Sigmoid colon (tissue), 7 donors: ENCODE measurements around the gene CCDC59. TPM values are rescaled to one million over a fixed set of nuclear protein-coding genes. Genes with fewer than 3 reads are reported as not detected.

ENCODE experiments used
- DNase-seq: peaks from one replicate; pipeline ENCODE4 v3.0.0-alpha.2; 2019
- H3K27ac ChIP-seq, 4 donors: fragments of 200-600 bp; sonication (generic); one replicate each; pipeline ENCODE4 v1.5.1; 2016 to 2019; ENCODE audit warnings: mild to moderate bottlenecking in 1 of 4
- H3K27me3 ChIP-seq, 3 donors: fragments of 200-600 bp; sonication (generic); one replicate each; pipeline ENCODE4 v1.5.1; 2019; ENCODE audit warnings: mild to moderate bottlenecking in 1 of 3
- H3K36me3 ChIP-seq, 4 donors: fragments of 200-600 bp; sonication (generic); one replicate each; pipeline ENCODE4 v1.5.1; 2016 to 2019
- H3K4me1 ChIP-seq, 4 donors: fragments of 200-600 bp; sonication (generic); one replicate each; pipeline ENCODE4 v1.5.1; 2017 to 2019
- H3K4me3 ChIP-seq, 4 donors: fragments of 200-600 bp; sonication (generic); one replicate each; pipeline ENCODE4 v1.5.1; 2017 to 2019; ENCODE audit warnings: mild to moderate bottlenecking in 2 of 4, moderate library complexity in 1 of 4
- H3K9me3 ChIP-seq, 4 donors: fragments of 200-600 bp in 3 of 4; sonication (generic) in 3 of 4; one replicate each; pipeline versions ENCODE4 v1.5.1 to v1.6.1; 2013 to 2019
- CTCF ChIP-seq, 4 experiments: fragments of 450-650 bp in 3 of 4; fragments of 200-600 bp in 1 of 4; IDR thresholded peaks; one replicate each; pipeline ENCODE4 v1.5.1; 2016 to 2019; ENCODE audit warnings: antibody characterized with exemption in 4 of 4, mild to moderate bottlenecking in 3 of 4, moderate library complexity in 2 of 4
- EP300 ChIP-seq, 4 donors: sonication (generic); formaldehyde crosslinking; IDR thresholded peaks; one replicate each; pipeline ENCODE4 v1.6.1; 2017; ENCODE audit warnings: antibody characterized with exemption in 4 of 4
- POLR2A ChIP-seq, 2 donors: fragments of 450-650 bp; IDR thresholded peaks; one replicate each; pipeline ENCODE4 v1.6.1; 2016; ENCODE audit warnings: antibody characterized with exemption in 2 of 2, mild to moderate bottlenecking in 2 of 2, moderate library complexity in 2 of 2
- POLR2AphosphoS5 ChIP-seq, 4 donors: sonication (generic); formaldehyde crosslinking; IDR thresholded peaks; one replicate each; pipeline ENCODE4 v1.6.1; 2017; ENCODE audit warnings: antibody characterized with exemption in 4 of 4
- WGBS, 2 donors: extraction: QIAGEN DNeasy Blood & Tissue Kit; methylation state at CpG; one replicate each; pipeline ENCODE4 v1.1.7; 2013; 5-methylcytosine and 5-hydroxymethylcytosine counted together
- intact Hi-C: fragments of 100-400 bp; cut with DNase I; formaldehyde crosslinking; loops from one replicate; pipeline ENCODE4 v1.15.1; 2023
- polyA plus RNA-seq, 3 donors: library from polyadenylated mRNA; stranded (reverse); fragments of 200-250 nt; gene quantifications; one replicate each; pipeline ENCODE4 v1.2.3, GENCODE V29; 2013
- total RNA-seq, 4 donors: library from RNA; depleted of rRNA; stranded (reverse); fragments of >200 nt; gene quantifications; one replicate each; pipeline ENCODE4 v1.1.0, GENCODE V29; 2016
- donor health status: healthy with polysubstance abuse.
- donor health status: Bipolar disorder and iron deficiency.
- donor health status: healthy.

The CCDC59 gene
- total and polyA plus RNA-seq, 7 donors = 40.2 to 91.8 (median 60.4) TPM

GRCh38 chr12:82398879-82399278 is 40.7 kb upstream of the CCDC59 start:
- no peak overlapping the region for H3K27ac ChIP-seq
- H3K36me3 ChIP-seq = peaks cover 0 to 20% (median 3%) of the 10 kb centered on the region in 4 donors
- intact Hi-C loops = no loop called here
- no peak overlapping the region for H3K4me3 ChIP-seq
- no peaks in the 10 kb centered on the region for H3K4me1 ChIP-seq
- no peaks in the 10 kb centered on the region for H3K9me3 ChIP-seq
- H3K27me3 ChIP-seq = no peaks in the 10 kb centered on the region
- no peak for DNase-seq
- TF ChIP-seq CTCF (IDR thresholded peaks at IDR 0.05) (no peak), POLR2A (IDR thresholded peaks at IDR 0.05) (no peak), EP300 (IDR thresholded peaks at IDR 0.05) (no peak), POLR2AphosphoS5 (IDR thresholded peaks at IDR 0.05) (no peak)

- no peak for DNase-seq
- intact Hi-C loops = no loop called here
- peaks cover 0 to 7% (median 0%) of the 10 kb centered on the region in 4 donors for H3K36me3 ChIP-seq
- 45 to 75% methylated on average over 2 of the region's 2 CpGs for WGBS, 2 donors
- no peaks in the 10 kb centered on the region for H3K27me3 ChIP-seq
- no peak overlapping the region for H3K4me3 ChIP-seq
- H3K9me3 ChIP-seq = no peaks in the 10 kb centered on the region
- H3K4me1 ChIP-seq = peaks cover 0 to 8% (median 0%) of the 10 kb centered on the region in 4 donors
- TF ChIP-seq EP300 (IDR thresholded peaks at IDR 0.05) (no peak), CTCF (IDR thresholded peaks at IDR 0.05) (peak in 1 of 4 experiments; percentile 46)
- peak overlapping the region in 1 of 4 donors; percentile 2 for H3K27ac ChIP-seq
These were observed 25.9 kb upstream of the CCDC59 start for GRCh38 chr12:82383930-82384552.

GRCh38 chr12:82378997-82379396 is 20.8 kb upstream of the CCDC59 start:
- H3K36me3 ChIP-seq = peaks cover 0 to 7% (median 5%) of the 10 kb centered on the region in 4 donors
- DNase-seq = no peak
- peaks cover 0 to 2% (median 0%) of the 10 kb centered on the region in 4 donors for H3K4me1 ChIP-seq
- H3K27me3 ChIP-seq = no peaks in the 10 kb centered on the region
- TF ChIP-seq EP300 (IDR thresholded peaks at IDR 0.05) = no peak
- no peak for TF ChIP-seq CTCF (IDR thresholded peaks at IDR 0.05)
- TF ChIP-seq POLR2AphosphoS5 (IDR thresholded peaks at IDR 0.05) = no peak
- TF ChIP-seq POLR2A (IDR thresholded peaks at IDR 0.05) = no peak
- intact Hi-C loops = no loop called here
- H3K9me3 ChIP-seq = peaks cover 0 to 2% (median 0%) of the 10 kb centered on the region in 4 donors
- H3K27ac ChIP-seq = no peak overlapping the region
- H3K4me3 ChIP-seq = no peak overlapping the region

- DNase-seq = no peak
- peaks cover 0 to 18% (median 7%) of the 10 kb centered on the region in 4 donors for H3K36me3 ChIP-seq
- H3K27me3 ChIP-seq = no peaks in the 10 kb centered on the region
- no peaks in the 10 kb centered on the region for H3K4me1 ChIP-seq
- peaks cover 0 to 2% (median 0%) of the 10 kb centered on the region in 4 donors for H3K9me3 ChIP-seq
- WGBS, 2 donors = 95 to 99% methylated on average over 2 of the region's 2 CpGs
- no peak overlapping the region for H3K27ac ChIP-seq
- intact Hi-C loops = no loop called here
- no peak for TF ChIP-seq EP300 (IDR thresholded peaks at IDR 0.05)
- TF ChIP-seq POLR2AphosphoS5 (IDR thresholded peaks at IDR 0.05) = no peak
- no peak for TF ChIP-seq POLR2A (IDR thresholded peaks at IDR 0.05)
- no peak for TF ChIP-seq CTCF (IDR thresholded peaks at IDR 0.05)
- no peak overlapping the region for H3K4me3 ChIP-seq
These were observed 17.0 kb upstream of the CCDC59 start for GRCh38 chr12:82375201-82375600.

GRCh38 chr12:82366197-82366596 is 8.0 kb upstream of the CCDC59 start:
- H3K9me3 ChIP-seq = no peaks in the 10 kb centered on the region
- H3K27me3 ChIP-seq = no peaks in the 10 kb centered on the region
- H3K4me1 ChIP-seq = peaks cover 0 to 6% (median 0%) of the 10 kb centered on the region in 4 donors
- no peak for DNase-seq
- H3K4me3 ChIP-seq = no peak overlapping the region
- intact Hi-C loops = no loop called here
- 62 to 71% methylated on average over 1 of the region's 1 CpG for whole genome bisulfite sequencing, 2 donors
- H3K27ac ChIP-seq = no peak overlapping the region
- H3K36me3 ChIP-seq = peaks cover 0 to 9% (median 0%) of the 10 kb centered on the region in 4 donors
- TF ChIP-seq POLR2AphosphoS5 (IDR thresholded peaks at IDR 0.05) (no peak), POLR2A (IDR thresholded peaks at IDR 0.05) (no peak), CTCF (IDR thresholded peaks at IDR 0.05) (no peak), EP300 (IDR thresholded peaks at IDR 0.05) (no peak)
